HEK293 (cell line): ENCODE results near the gene SEC22C.
A peak's percentile ranks its signal among the peaks of the same experiment; 100 is the strongest.

Experiments used
- CTCF ChIA-PET: fragments of 350-600 bp; formaldehyde crosslinking; extraction: SDS; loops from one replicate; lab custom pipeline; 2021; ENCODE audit warnings: antibody characterized with exemption; lab: Yijun Ruan, JAX
- POLR2A ChIA-PET: fragments of 300-600 bp; formaldehyde crosslinking; extraction: SDS; loops from one replicate; lab custom pipeline; 2020; ENCODE audit warnings: antibody characterized with exemption, inconsistent platforms; lab: Yijun Ruan, JAX
- H3K27ac ChIP-seq: fragments of 200-500 bp; sonication (Bioruptor generic); 2 replicates; pipeline ENCODE4 v1.5.1; 2014; ENCODE audit warnings: low read depth, low read length, control low read depth, inconsistent platforms; ENCODE audit errors: extremely low read depth
- H3K36me3 ChIP-seq, 2 experiments: fragments of 200-500 bp in 1 of 2; sonication (Bioruptor generic) in 1 of 2; 1 replicate in 1 of 2; 2 replicates in 1 of 2; pipeline ENCODE4 v1.5.1; 2014 to 2017; ENCODE audit warnings: inconsistent platforms in 2 of 2, low read length in 2 of 2; ENCODE audit not compliant: control insufficient read depth in 2 of 2, insufficient read depth in 1 of 2
- H3K4me1 ChIP-seq: fragments of 200-500 bp; sonication (Bioruptor generic); 2 replicates; pipeline ENCODE4 v1.5.1; 2014; ENCODE audit warnings: mild to moderate bottlenecking, low read length, inconsistent platforms; ENCODE audit not compliant: control insufficient read depth, insufficient read depth
- H3K4me3 ChIP-seq: 2 replicates; pipeline ENCODE4 v1.5.1; 2011; ENCODE audit warnings: low read depth, mild to moderate bottlenecking, control low read depth, low read length, moderate library complexity
- H3K9me3 ChIP-seq: fragments of 200-500 bp; sonication (Bioruptor generic); 2 replicates; pipeline ENCODE4 v1.5.1; 2014; ENCODE audit warnings: low read depth, low read length, inconsistent platforms; ENCODE audit not compliant: control insufficient read depth, insufficient read depth
- EGR2 ChIP-seq: fragments of 450-650 bp; formaldehyde crosslinking; IDR thresholded peaks from 2 replicates; pipeline ENCODE4 v1.5.1; 2016; ENCODE audit warnings: low read depth, missing biosample characterization, missing genetic modification characterization
- REPIN1 ChIP-seq: fragments of 450-650 bp; formaldehyde crosslinking; IDR thresholded peaks from 2 replicates; pipeline ENCODE4 v1.5.1; 2017; ENCODE audit warnings: missing biosample characterization, missing genetic modification characterization, low read depth
- SP2 ChIP-seq: fragments of 450-650 bp; formaldehyde crosslinking; IDR thresholded peaks from 2 replicates; pipeline ENCODE4 v1.5.1; 2016; ENCODE audit warnings: missing biosample characterization, missing genetic modification characterization
- SP7 ChIP-seq: fragments of 450-650 bp; formaldehyde crosslinking; IDR thresholded peaks from 2 replicates; pipeline ENCODE4 v1.5.1; 2016; ENCODE audit warnings: missing biosample characterization, missing genetic modification characterization
- ZBTB20 ChIP-seq: fragments of 450-650 bp; formaldehyde crosslinking; IDR thresholded peaks from 2 replicates; pipeline ENCODE4 v1.5.1; 2016; ENCODE audit warnings: missing biosample characterization, missing genetic modification characterization
- ZBTB21 ChIP-seq: fragments of 450-650 bp; formaldehyde crosslinking; IDR thresholded peaks from 2 replicates; pipeline ENCODE4 v1.5.1; 2017; ENCODE audit warnings: missing biosample characterization, missing genetic modification characterization
- ZBTB8A ChIP-seq: fragments of 450-650 bp; formaldehyde crosslinking; IDR thresholded peaks from 2 replicates; pipeline ENCODE4 v1.5.1; 2016; ENCODE audit warnings: missing biosample characterization, missing genetic modification characterization
- ZFHX2 ChIP-seq: fragments of 450-650 bp; formaldehyde crosslinking; conservative IDR thresholded peaks from 2 replicates; pipeline ENCODE4 v1.5.1; 2016; ENCODE audit warnings: missing biosample characterization, missing genetic modification characterization
- ZNF140 ChIP-seq: fragments of 450-650 bp; formaldehyde crosslinking; IDR thresholded peaks from 2 replicates; pipeline ENCODE4 v1.5.1; 2016; ENCODE audit warnings: missing biosample characterization, missing genetic modification characterization
- ZNF146 ChIP-seq: fragments of 450-650 bp; formaldehyde crosslinking; IDR thresholded peaks from 2 replicates; pipeline ENCODE4 v1.5.1; 2016; ENCODE audit warnings: missing biosample characterization, missing genetic modification characterization
- ZNF202 ChIP-seq: fragments of 450-650 bp; formaldehyde crosslinking; IDR thresholded peaks from 2 replicates; pipeline ENCODE4 v1.5.1; 2016; ENCODE audit warnings: missing biosample characterization, missing genetic modification characterization, borderline replicate concordance
- ZNF26 ChIP-seq: fragments of 450-650 bp; formaldehyde crosslinking; IDR thresholded peaks from 2 replicates; pipeline ENCODE4 v1.5.1; 2016; ENCODE audit warnings: missing biosample characterization, missing genetic modification characterization
- ZNF341 ChIP-seq: fragments of 450-650 bp; formaldehyde crosslinking; IDR thresholded peaks from 2 replicates; pipeline ENCODE4; 2016; ENCODE audit warnings: low read depth, missing biosample characterization, missing genetic modification characterization
- ZNF426 ChIP-seq: fragments of 450-650 bp; formaldehyde crosslinking; IDR thresholded peaks from 2 replicates; pipeline ENCODE4 v1.5.1; 2017; ENCODE audit warnings: missing biosample characterization, missing genetic modification characterization, mild to moderate bottlenecking, inconsistent platforms, moderate library complexity
- ZNF513 ChIP-seq: fragments of 450-650 bp; IDR thresholded peaks from 2 replicates; pipeline ENCODE4 v1.5.1; 2018; ENCODE audit warnings: missing biosample characterization, missing genetic modification characterization
- ZNF514 ChIP-seq: fragments of 450-650 bp; formaldehyde crosslinking; IDR thresholded peaks from 2 replicates; pipeline ENCODE4 v1.5.1; 2016; ENCODE audit warnings: missing biosample characterization, missing genetic modification characterization
- ZNF549 ChIP-seq: fragments of 450-650 bp; IDR thresholded peaks from 2 replicates; pipeline ENCODE4 v1.5.1; 2018; ENCODE audit warnings: missing biosample characterization, missing genetic modification characterization, mild to moderate bottlenecking, inconsistent platforms, moderate library complexity
- ZNF600 ChIP-seq: fragments of 450-650 bp; formaldehyde crosslinking; IDR thresholded peaks from 2 replicates; pipeline ENCODE4 v1.5.1; 2016; ENCODE audit warnings: missing biosample characterization, missing genetic modification characterization
- ZNF677 ChIP-seq: fragments of 450-650 bp; IDR thresholded peaks from 2 replicates; pipeline ENCODE4 v1.5.0; 2018; ENCODE audit warnings: missing biosample characterization, mild to moderate bottlenecking, missing genetic modification characterization, moderate library complexity
- ZNF76 ChIP-seq: fragments of 450-650 bp; formaldehyde crosslinking; IDR thresholded peaks from 2 replicates; pipeline ENCODE4; 2016; ENCODE audit warnings: low read depth, missing biosample characterization, missing genetic modification characterization, borderline replicate concordance
- ZNF776 ChIP-seq: fragments of 450-650 bp; formaldehyde crosslinking; IDR thresholded peaks from 2 replicates; pipeline ENCODE4 v1.5.0; 2017; ENCODE audit warnings: missing biosample characterization, missing genetic modification characterization, borderline replicate concordance
- TF ChIP-seq, protein P1 (sequence below): IDR thresholded peaks from 2 replicates; pipeline ENCODE4 v1.6.1; 2011; ENCODE audit warnings: mild to moderate bottlenecking, low read depth, low read length, borderline replicate concordance
- TF ChIP-seq, protein P2 (sequence below): fragments of 450-650 bp; formaldehyde crosslinking; IDR thresholded peaks from 2 replicates; pipeline ENCODE4 v1.5.1; 2016; ENCODE audit warnings: missing biosample characterization, missing genetic modification characterization

The SEC22C gene

DNA sequence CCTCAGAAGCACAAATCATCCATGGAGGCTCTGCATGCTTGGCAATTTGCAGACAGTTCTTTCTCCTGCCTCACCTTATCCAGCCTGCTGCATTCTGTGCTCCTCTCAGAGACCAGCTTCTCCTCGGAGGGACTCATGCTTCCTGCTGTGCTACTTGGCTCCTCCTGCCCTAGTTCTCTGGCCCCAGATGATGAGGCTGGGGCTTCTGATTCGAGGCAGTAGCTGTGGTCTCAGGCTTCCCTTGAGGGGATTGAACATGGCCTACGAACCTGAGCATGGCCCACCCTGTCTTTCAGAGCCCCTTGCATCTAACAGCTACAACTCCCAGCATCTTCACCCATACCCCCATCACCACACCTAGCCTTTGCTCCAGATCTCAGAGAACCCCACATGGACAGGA lies 72.7 kb downstream of the SEC22C start:
- ChIA-PET POLR2A (no interaction called here), CTCF (no interaction called here)
- H3K27ac ChIP-seq, result no peak overlapping the region
- no peaks in the 10 kb centered on the region for H3K9me3 ChIP-seq
- no peaks in the 10 kb centered on the region for H3K4me1 ChIP-seq
- no peak overlapping the region for H3K4me3 ChIP-seq
- no peaks in the 10 kb centered on the region for H3K36me3 ChIP-seq
- TF ChIP-seq ZBTB21 (tag by site-specific recombination) (no peak), ZNF76 (tag by site-specific recombination) (no peak)
- TF ChIP-seq, protein P1, sequence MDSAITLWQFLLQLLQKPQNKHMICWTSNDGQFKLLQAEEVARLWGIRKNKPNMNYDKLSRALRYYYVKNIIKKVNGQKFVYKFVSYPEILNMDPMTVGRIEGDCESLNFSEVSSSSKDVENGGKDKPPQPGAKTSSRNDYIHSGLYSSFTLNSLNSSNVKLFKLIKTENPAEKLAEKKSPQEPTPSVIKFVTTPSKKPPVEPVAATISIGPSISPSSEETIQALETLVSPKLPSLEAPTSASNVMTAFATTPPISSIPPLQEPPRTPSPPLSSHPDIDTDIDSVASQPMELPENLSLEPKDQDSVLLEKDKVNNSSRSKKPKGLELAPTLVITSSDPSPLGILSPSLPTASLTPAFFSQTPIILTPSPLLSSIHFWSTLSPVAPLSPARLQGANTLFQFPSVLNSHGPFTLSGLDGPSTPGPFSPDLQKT, result no peak

DNA sequence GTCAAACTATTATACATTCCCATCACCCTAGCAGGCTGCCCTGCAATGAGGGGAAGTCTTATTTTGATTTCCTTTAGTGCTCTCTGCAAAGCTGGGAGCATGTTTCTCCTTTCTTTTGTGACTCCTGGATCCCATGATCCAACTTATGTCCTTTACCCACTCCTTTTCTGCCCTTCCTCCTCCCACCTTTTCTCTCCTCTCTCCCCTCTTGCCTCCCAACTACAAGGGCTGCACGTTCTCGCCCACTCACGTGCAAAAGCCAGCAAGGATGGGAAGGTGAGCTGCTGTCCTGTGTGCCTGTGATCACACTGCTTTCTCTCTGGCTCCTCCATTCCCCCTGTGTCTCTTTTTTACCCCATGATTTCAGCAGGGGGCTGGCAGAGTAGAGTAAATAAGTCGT lies 73.2 kb downstream of the SEC22C start:
- POLR2A ChIA-PET, result no interaction called here
- no peaks in the 10 kb centered on the region for H3K4me1 ChIP-seq
- H3K4me3 ChIP-seq, result no peak overlapping the region
- no peak overlapping the region for H3K27ac ChIP-seq
- no peaks in the 10 kb centered on the region for H3K9me3 ChIP-seq
- no peak for TF ChIP-seq ZBTB8A (tag by site-specific recombination)
- no peak for TF ChIP-seq ZNF514 (tag by site-specific recombination)
- no peak for TF ChIP-seq ZNF202
- peak; percentile 77 for TF ChIP-seq ZFHX2 (tag by site-specific recombination)
- no peak for TF ChIP-seq SP7
- peak; percentile 81 for TF ChIP-seq EGR2
- no peaks in the 10 kb centered on the region for H3K36me3 ChIP-seq
- CTCF ChIA-PET, result interaction anchor here (1.2 kb wide), 1 partner anchor 261 kb away, joined by 5 read pairs; no protein-coding TSS in a partner anchor

DNA sequence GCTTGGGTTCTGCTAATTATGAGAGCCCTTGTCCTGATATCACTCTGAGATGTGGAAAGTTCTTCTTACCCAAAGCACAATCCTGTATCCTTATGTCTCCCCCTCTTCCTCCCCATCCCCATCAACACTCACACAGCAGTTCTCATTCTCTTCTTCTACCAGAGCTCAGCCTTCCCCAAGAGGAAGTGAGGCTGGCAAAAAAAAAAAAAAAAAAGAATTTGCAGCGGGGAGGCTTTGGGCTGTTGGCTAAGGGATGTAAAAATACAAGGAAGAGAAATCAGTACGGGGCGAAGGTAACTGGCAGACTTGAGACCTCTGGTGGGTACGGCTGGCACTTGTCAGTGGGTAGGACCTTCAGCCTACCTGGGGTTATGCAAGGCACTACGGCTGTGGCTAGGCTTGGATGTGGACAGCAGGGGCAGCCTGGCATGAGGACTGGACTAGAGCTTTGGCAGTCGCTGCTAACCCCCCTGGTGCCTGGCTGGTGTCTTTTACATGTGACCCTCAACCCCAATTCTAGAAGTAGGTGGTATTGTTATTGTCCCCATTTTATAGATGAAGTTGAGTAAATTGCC lies 73.9 kb downstream of the SEC22C start:
- Histone ChIP-seq H3K4me1 (no peaks in the 10 kb centered on the region), H3K4me3 (no peak overlapping the region), H3K9me3 (no peaks in the 10 kb centered on the region), H3K27ac (no peak overlapping the region), H3K36me3 (no peaks in the 10 kb centered on the region)
- CTCF ChIA-PET, result interaction anchor here (1.2 kb wide), 1 partner anchor 261 kb away, joined by 5 read pairs; no protein-coding TSS in a partner anchor
- POLR2A ChIA-PET, result no interaction called here
- TF ChIP-seq ZNF600 (tag by site-specific recombination) (no peak), ZNF26 (tag by site-specific recombination) (no peak), ZNF677 (tag by site-specific recombination) (no peak), EGR2 (no peak), ZNF426 (tag by site-specific recombination) (no peak), ZNF549 (tag by site-specific recombination) (no peak), REPIN1 (tag by site-specific recombination) (no peak), ZBTB20 (tag by site-specific recombination) (no peak), ZNF776 (tag by site-specific recombination) (no peak), ZNF513 (tag by site-specific recombination) (no peak), SP2 (tag by site-specific recombination) (no peak), ZNF140 (tag by site-specific recombination) (no peak), ZNF146 (tag by site-specific recombination) (no peak), ZNF341 (tag by site-specific recombination) (no peak)
- TF ChIP-seq, protein P2, sequence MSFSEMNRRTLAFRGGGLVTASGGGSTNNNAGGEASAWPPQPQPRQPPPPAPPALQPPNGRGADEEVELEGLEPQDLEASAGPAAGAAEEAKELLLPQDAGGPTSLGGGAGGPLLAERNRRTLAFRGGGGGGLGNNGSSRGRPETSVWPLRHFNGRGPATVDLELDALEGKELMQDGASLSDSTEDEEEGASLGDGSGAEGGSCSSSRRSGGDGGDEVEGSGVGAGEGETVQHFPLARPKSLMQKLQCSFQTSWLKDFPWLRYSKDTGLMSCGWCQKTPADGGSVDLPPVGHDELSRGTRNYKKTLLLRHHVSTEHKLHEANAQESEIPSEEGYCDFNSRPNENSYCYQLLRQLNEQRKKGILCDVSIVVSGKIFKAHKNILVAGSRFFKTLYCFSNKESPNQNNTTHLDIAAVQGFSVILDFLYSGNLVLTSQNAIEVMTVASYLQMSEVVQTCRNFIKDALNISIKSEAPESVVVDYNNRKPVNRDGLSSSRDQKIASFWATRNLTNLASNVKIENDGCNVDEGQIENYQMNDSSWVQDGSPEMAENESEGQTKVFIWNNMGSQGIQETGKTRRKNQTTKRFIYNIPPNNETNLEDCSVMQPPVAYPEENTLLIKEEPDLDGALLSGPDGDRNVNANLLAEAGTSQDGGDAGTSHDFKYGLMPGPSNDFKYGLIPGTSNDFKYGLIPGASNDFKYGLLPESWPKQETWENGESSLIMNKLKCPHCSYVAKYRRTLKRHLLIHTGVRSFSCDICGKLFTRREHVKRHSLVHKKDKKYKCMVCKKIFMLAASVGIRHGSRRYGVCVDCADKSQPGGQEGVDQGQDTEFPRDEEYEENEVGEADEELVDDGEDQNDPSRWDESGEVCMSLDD (tag by site-specific recombination), result no peak
